HL-60 (cell line): Measurements from ENCODE around the gene GPR26.

Experiments used
- DNase-seq, 2 experiments: peaks; one replicate each; pipeline ENCODE4 v3.0.0-alpha.2; 2010 to 2020; ENCODE audit warnings: low read depth in 1 of 2, low spot score in 1 of 2
- H3K27ac ChIP-seq: fragments of 250-450 bp; sonication (Bioruptor Pico); replicated peaks from 2 replicates; pipeline ENCODE4 v1.5.1; 2020; ENCODE audit warnings: mild to moderate bottlenecking, moderate library complexity
- H3K27me3 ChIP-seq: fragments of 250-450 bp; sonication (Bioruptor Pico); 2 replicates; pipeline ENCODE4 v1.5.1; 2021; ENCODE audit warnings: mild to moderate bottlenecking, moderate library complexity; ENCODE audit not compliant: insufficient read depth, poor library complexity, severe bottlenecking
- H3K4me3 ChIP-seq: replicated peaks from 2 replicates; pipeline ENCODE4 v1.5.1; 2011; ENCODE audit warnings: mild to moderate bottlenecking, control low read depth, low read length; ENCODE audit not compliant: insufficient read depth
- GABPA ChIP-seq: IDR thresholded peaks from 2 replicates; pipeline ENCODE4 v1.6.1; 2012; ENCODE audit warnings: low read depth
- POLR2AphosphoS5 ChIP-seq: IDR thresholded peaks from 2 replicates; pipeline ENCODE4 v1.6.1; 2012; ENCODE audit warnings: low read depth
- SPI1 ChIP-seq: IDR thresholded peaks from 2 replicates; pipeline ENCODE4 v1.6.1; 2012; ENCODE audit warnings: low read depth, mild to moderate bottlenecking, borderline replicate concordance
- TF ChIP-seq, protein P1 (sequence below): IDR thresholded peaks from one replicate; pipeline ENCODE4 v1.5.1; 2011; ENCODE audit warnings: low read length, control low read depth, inconsistent platforms; ENCODE audit not compliant: insufficient read depth
- TF ChIP-seq, protein P2 (sequence below): IDR thresholded peaks from 2 replicates; pipeline ENCODE4 v1.6.1; 2012; ENCODE audit warnings: low read depth; ENCODE audit not compliant: insufficient replicate concordance

Gene GPR26

DNA sequence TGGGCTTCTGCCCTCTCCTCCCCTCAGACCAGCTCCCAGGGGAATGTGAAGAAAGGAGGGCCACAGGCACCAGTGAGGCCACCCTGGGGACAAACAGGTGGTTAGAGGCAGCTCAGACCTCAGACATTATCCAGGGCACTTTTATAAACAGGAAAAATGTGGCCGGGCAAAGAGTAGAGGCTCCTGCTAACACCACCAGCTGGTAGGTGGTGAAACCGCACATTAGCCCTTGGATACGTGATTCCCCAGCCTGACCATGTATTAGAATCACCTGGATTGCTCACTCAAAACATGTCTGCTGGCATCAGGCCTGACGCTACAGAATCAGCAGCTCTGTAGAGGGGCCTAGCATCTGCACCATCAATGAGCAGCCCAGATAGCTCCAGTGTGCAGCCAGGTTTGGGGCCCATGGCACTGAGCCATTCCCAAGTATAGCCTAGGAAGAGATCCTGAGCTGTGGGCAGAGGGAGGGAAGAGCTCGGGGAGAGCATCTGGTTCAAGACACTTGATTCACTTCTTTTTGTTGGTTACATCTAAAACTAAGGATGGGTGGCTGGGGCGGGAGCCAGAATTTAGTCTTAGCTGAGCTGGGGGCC lies 37.1 kb downstream of the GPR26 start:
- Histone ChIP-seq H3K4me3 (no peak overlapping the region), H3K27me3 (no peaks in the 10 kb centered on the region), H3K27ac (no peak overlapping the region)
- DNase-seq = no peak
- TF ChIP-seq POLR2AphosphoS5 (no peak), GABPA (no peak), SPI1 (no peak)
- TF ChIP-seq, protein P1, sequence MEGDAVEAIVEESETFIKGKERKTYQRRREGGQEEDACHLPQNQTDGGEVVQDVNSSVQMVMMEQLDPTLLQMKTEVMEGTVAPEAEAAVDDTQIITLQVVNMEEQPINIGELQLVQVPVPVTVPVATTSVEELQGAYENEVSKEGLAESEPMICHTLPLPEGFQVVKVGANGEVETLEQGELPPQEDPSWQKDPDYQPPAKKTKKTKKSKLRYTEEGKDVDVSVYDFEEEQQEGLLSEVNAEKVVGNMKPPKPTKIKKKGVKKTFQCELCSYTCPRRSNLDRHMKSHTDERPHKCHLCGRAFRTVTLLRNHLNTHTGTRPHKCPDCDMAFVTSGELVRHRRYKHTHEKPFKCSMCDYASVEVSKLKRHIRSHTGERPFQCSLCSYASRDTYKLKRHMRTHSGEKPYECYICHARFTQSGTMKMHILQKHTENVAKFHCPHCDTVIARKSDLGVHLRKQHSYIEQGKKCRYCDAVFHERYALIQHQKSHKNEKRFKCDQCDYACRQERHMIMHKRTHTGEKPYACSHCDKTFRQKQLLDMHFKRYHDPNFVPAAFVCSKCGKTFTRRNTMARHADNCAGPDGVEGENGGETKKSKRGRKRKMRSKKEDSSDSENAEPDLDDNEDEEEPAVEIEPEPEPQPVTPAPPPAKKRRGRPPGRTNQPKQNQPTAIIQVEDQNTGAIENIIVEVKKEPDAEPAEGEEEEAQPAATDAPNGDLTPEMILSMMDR = no peak
- TF ChIP-seq, protein P2, sequence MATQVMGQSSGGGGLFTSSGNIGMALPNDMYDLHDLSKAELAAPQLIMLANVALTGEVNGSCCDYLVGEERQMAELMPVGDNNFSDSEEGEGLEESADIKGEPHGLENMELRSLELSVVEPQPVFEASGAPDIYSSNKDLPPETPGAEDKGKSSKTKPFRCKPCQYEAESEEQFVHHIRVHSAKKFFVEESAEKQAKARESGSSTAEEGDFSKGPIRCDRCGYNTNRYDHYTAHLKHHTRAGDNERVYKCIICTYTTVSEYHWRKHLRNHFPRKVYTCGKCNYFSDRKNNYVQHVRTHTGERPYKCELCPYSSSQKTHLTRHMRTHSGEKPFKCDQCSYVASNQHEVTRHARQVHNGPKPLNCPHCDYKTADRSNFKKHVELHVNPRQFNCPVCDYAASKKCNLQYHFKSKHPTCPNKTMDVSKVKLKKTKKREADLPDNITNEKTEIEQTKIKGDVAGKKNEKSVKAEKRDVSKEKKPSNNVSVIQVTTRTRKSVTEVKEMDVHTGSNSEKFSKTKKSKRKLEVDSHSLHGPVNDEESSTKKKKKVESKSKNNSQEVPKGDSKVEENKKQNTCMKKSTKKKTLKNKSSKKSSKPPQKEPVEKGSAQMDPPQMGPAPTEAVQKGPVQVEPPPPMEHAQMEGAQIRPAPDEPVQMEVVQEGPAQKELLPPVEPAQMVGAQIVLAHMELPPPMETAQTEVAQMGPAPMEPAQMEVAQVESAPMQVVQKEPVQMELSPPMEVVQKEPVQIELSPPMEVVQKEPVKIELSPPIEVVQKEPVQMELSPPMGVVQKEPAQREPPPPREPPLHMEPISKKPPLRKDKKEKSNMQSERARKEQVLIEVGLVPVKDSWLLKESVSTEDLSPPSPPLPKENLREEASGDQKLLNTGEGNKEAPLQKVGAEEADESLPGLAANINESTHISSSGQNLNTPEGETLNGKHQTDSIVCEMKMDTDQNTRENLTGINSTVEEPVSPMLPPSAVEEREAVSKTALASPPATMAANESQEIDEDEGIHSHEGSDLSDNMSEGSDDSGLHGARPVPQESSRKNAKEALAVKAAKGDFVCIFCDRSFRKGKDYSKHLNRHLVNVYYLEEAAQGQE = no peak

DNA sequence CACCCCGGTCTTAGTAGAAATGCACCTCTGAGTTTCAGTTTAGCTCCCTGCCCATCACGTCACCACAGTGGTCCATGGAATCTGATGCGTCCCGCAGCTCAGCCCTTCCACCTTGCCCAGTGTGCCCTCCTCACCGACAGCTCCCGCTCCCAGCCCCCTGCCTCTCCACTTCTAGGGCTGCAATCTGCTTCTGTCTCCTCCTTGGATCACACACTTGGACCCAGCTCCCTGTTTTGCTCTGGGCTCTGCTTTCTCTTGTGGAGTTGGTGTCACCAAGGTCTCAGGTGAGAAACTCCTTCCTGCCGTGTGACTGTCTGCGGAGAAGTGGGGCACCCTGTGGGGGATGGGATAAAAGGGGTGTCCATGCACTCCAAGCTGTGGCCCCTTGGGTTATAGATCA lies 37.9 kb downstream of the GPR26 start:
- TF ChIP-seq, protein P2 = no peak
- no peak for TF ChIP-seq GABPA
- TF ChIP-seq, protein P1 = no peak
- no peak for TF ChIP-seq SPI1
- no peak for TF ChIP-seq POLR2AphosphoS5
- Histone ChIP-seq H3K4me3 (no peak overlapping the region), H3K27me3 (no peaks in the 10 kb centered on the region), H3K27ac (no peak overlapping the region)
- DNase-seq = no peak

DNA sequence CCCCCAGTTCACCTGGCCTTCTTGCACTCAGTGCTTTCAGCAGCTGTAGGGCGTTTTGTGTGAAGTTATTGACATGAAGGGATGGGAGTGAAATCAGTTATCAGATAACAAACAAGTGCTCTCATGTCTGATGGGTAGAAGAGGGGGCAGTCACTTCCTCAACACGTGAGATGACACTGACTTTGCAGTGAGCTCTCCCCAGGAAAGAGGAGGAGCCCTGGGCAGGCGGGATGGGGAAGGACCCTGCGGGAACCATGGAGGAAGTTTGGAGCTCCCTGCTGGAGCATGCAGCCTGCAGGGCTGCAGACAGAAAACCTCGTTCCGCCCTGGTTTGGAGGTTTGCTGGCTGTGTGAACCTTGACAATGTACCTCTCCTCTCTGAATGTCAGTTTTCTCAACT lies 38.7 kb downstream of the GPR26 start:
- no peak overlapping the region for H3K4me3 ChIP-seq
- no peak overlapping the region for H3K27ac ChIP-seq
- H3K27me3 ChIP-seq = no peaks in the 10 kb centered on the region
- TF ChIP-seq GABPA (no peak), POLR2AphosphoS5 (no peak), SPI1 (no peak)
- TF ChIP-seq, protein P2 = no peak
- TF ChIP-seq, protein P1 = no peak
- DNase-seq = peak in 1 of 2 experiments; percentile 26
